NCI-H526 (cell line): Measurements from ENCODE around the gene FAM120A.

Experiments used
- DNase-seq, 2 experiments: peaks; one replicate each; lab custom pipeline; 2025; lab: John Stamatoyannopoulos, UW

Gene FAM120A

GRCh38 chr9:93470391-93470790, 18.9 kb downstream of the FAM120A start:
- no peak for DNase-seq

GRCh38 chr9:93471124-93471523, 19.6 kb downstream of the FAM120A start:
- DNase-seq: no peak

- no peak for DNase-seq
Observed at GRCh38 chr9:93473411-93473810, 21.9 kb downstream of the FAM120A start.

DNA sequence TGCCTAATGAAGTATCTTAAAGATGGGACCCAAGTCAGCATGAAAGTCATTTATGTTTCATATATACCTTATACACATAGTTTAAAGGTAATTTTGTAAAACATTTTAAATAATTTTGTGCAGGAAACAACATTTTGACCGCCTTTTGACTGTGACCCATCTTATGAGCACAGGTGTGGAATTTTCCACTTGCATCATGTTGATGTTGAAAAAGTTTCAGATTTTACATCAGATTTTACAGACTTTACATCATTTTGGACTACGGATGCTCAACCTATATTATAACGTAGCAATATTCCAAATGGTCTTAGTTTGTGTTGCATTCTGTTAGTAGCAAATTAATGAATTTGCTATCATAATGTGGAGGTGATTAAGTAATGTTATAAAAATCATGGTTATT, 23.6 kb downstream of the FAM120A start:
- no peak for DNase-seq

DNA sequence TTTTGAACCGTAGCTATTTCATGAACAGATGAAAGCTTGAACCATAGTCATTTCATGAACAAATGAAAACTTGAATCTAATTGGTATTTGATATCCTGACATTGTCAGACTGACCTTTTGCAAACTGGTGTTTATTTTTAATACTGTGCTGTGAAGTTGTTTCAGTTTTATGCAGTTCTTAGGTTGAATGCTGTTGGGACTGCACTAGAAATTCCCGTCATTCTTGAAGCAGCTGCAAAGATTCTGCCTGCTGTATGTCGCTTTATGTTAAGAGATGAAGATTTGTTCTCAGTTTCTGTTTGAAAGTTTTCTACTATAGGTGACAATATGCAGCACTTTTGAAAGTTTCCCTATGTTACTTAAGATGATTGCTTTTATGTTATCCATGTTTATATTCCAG, 24.4 kb downstream of the FAM120A start:
- DNase-seq: no peak

DNA sequence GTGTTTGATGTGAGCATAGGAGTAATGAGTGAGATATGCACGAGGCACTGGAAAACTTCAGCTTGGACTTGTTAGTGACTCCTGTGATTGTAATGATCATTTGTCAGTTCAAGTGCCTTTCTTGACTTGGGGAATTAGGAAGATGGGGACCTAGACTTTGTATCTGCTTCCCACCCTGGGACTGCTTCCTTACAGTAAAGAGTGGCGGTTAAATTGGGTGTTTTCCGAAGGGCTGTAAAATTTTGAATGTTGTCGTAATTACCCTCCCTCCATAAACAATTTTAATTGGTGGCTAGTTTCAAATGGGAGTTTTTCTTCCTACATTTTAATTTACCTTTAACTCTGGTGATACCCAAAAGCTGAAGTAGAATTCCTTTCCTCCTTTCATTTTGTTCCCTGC, 25.4 kb downstream of the FAM120A start:
- no peak for DNase-seq

GRCh38 chr9:93477397-93477796, 25.9 kb downstream of the FAM120A start:
- DNase-seq: no peak

- DNase-seq: no peak
Observed at GRCh38 chr9:93479726-93480125, 28.2 kb downstream of the FAM120A start.

GRCh38 chr9:93480262-93480661, 28.8 kb downstream of the FAM120A start:
- no peak for DNase-seq

DNA sequence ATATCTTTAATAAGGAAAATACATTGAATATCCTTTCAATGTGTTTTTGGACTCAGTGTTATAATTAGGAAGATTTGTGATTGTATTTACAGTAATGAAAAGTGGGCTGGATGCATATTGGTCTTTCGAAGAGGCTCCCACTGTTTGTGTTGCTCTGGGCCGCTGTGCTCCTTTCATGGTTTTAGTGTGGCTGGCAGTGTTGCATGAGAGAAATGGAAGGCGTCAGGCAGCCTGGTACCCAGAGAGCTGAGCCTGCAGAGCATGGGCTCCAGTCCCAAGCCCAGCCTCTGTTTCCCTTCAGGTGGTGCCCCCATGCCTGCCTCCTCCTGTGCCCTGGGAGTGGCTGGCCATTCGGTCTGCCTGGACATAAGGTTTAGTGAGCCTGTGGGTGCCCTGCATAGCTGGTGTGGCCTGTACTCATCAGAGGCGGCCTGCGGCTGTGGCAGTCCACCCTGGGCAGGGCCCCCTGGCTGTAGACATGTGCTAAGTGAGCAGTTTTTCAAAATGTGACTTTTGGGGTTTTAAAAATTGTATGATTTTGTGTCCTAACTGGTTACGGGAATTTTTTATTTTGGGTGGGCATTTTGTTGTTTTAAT, 29.3 kb downstream of the FAM120A start:
- no peak for DNase-seq

- DNase-seq: no peak
Observed at GRCh38 chr9:93483497-93483896, 32.0 kb downstream of the FAM120A start.

- no peak for DNase-seq
Observed at GRCh38 chr9:93486268-93486667, 34.8 kb downstream of the FAM120A start.

- DNase-seq: no peak
Observed at GRCh38 chr9:93488244-93488643, 36.8 kb downstream of the FAM120A start.

DNA sequence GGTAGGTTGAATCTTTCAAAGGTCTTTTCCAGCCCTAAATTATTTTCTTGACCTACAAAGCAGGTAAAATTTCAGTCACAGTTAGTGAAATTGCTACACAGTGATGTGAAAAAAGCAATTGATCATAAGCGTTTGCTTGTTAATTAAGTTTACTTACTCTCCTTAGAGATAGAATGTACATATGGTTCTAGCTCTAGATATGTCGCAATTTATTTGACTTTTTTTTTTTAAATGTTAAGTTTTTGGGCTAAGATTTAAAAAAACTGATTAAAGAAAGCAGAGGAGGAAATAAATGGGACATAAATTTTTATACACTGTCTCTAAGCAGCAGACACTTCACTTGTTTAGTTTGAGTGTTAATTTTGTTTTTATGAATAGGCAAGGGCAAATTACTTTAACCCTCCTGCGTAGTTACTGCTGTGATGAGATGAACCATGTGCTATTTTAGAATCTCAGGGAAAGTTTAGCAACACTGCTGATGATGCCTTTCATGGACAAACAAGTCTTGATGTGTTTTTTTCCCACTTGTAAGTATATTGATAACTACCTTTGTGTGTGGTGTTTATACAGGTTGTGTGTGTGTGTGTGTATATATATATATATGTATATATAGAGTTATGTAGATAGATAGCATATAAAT, 40.2 kb downstream of the FAM120A start:
- DNase-seq: no peak

GRCh38 chr9:93492327-93492726, 40.8 kb downstream of the FAM120A start:
- no peak for DNase-seq

DNA sequence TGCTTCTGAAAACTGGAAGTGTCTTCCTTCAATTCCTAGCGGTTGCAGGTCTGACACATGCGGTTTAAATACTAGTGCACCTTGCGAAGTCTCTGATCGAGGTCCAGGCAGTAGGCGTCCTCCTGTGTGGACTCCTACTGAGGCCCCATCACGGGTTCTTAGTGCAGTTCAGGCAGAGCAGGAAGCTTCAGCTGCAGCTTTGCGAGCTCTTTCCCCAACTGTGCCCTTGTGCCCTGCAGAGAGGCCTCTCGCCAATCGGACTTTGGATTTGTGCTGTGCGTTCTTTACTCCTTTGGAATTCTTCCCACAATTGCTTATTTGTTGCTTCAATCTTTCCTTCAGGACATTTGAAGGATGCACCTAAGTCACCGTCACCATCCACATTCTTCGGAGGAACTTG, 42.5 kb downstream of the FAM120A start:
- no peak for DNase-seq

- DNase-seq: no peak
Observed at GRCh38 chr9:93496285-93496684, 44.8 kb downstream of the FAM120A start.

DNA sequence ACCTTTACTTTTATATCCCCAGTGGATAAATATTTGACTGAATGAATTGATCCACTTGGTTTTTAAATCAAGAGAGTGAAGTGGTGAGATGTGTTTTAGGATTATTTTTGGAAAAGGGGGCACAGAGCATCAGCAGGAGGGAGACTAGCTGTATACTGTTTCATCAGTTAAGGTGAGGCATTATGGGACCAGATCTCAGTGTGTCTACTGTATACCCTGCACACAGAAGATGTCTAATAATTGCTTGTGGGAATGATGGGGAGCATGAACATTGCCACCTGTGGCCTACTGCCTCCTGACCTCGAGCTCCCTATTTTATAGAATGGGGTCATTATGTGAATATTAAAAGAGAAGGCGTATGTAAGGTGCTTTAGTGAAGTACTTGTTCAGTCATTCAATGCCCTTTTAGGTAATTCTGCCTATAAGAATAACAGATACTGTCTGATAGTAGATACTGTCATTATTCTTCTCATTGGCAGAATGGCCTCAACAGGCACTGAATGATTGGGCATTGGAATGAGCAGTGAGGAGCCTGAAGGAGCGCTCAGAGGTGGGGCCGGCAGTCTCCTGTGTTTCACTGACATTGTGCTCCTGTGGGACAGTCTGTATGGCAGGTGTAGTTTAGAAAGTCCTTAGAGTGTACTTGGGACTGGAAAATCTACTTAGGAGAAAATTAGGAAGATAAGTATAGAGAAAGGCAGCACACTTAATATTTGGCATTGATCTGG, 49.2 kb downstream of the FAM120A start:
- DNase-seq: no peak

DNA sequence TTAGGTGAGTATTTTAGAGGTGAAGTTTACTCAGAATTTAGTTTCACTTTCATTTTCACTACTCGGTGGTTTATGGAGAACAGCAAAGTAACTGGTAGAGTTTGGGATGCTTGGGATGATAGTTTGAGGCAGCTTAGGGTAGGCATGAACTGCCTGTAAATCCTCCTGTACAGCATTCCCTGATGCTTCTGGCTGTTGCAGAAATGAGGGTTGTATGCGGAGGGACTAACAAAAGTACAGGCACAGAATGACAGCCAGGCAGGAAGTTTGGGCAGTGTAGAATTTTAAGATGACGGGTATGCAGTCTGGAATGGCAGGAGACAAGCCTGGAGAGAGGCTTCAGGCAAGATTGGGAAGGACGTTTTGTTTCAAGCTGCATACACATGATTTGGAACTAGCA, 49.9 kb downstream of the FAM120A start:
- no peak for DNase-seq

DNA sequence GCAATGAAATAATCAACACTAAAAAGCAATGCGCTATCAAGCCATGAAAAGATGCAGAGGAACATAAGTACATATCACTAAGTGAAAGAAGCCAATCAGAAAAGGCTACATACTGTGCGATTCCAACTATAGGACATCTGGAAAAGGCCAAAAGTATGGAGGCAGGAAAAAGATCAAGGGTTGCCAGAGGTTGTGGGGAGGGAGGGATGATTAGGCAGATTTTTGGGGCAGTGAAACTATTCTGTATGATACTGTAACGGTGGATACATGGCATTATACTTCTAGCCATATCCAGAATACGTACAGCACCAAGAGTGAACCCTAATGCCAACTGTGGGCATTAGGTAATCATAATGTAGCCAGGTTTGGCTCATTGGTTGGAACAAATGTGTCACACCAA, 51.9 kb downstream of the FAM120A start:
- DNase-seq: no peak

DNA sequence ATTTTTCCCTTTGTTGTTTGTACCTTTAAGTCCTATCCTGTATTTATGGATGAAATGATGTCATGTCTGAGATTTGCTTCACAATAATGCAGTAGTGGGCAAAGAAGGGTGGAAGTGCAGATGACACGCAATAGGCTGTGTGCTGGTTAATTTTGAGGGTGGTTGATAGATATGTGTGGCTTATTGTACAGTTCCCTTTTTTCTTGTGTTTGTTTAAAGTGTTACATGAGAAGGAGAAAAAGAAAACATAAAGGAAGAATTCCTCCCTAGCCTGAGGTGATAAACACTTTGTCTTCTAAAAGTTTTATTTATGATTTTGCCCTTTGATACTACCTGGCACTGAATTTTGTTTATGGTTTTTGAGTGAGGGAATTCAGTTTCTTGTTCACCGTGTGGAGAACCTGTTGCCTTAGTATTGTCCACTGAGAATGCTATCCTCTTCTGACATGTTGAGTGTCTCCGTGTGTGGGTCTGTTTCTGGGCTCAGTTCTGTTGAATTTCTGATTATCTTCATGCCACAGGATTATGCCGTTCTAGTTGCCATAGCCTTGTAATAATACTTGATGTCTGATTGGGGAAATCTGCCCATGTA, 54.2 kb downstream of the FAM120A start:
- DNase-seq: no peak

- no peak for DNase-seq
Observed at GRCh38 chr9:93507768-93508167, 56.3 kb downstream of the FAM120A start.

GRCh38 chr9:93508207-93508606, 56.7 kb downstream of the FAM120A start:
- DNase-seq: no peak
